ENCODE measurements around the gene RFTN1.
"Not testable (repeated sequence)": the region's sequence is repeated elsewhere in the genome, so short reads cannot be mapped to it uniquely, and the experiment has no call there.

The RFTN1 gene

DNA sequence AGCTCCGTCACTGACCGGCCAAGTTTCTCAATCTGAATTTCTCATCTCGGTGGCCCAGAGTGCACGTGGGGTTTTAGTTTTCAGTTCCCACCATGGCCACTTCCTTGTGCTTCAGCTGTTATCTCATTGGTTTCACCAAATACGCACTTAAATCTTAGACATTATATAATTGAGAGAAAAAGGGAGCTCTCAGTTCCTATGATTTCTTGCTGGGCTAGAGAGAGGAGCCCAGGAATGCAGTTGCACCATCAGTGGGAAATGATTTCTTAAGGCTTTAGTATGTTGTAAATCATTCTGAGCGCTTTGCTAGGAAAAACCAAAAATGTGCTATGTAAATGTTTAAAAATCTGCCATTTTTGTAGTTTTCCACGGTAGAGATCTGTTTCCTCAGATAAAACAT lies 195.3 kb downstream of the RFTN1 start:
- no peak for DNase-seq

DNA sequence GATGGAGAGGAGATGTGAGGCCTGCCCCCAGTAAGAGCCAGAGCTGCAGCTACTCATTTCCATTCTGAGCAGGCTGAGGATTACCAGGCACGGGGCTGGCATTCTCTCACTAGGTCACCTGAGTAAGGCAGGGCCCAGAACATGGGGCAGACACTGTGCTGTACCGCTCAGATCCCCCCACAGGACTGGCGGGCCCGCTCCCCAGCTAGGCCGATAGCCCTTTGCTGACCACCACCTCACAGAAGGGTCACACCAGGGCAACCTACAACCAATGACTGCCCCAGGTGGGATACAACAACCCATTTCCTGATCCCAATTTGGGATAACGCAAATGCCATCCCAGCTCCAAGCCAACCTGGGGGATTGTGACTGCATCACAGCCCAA lies 195.9 kb downstream of the RFTN1 start:
- DNase-seq, result no peak

DNA sequence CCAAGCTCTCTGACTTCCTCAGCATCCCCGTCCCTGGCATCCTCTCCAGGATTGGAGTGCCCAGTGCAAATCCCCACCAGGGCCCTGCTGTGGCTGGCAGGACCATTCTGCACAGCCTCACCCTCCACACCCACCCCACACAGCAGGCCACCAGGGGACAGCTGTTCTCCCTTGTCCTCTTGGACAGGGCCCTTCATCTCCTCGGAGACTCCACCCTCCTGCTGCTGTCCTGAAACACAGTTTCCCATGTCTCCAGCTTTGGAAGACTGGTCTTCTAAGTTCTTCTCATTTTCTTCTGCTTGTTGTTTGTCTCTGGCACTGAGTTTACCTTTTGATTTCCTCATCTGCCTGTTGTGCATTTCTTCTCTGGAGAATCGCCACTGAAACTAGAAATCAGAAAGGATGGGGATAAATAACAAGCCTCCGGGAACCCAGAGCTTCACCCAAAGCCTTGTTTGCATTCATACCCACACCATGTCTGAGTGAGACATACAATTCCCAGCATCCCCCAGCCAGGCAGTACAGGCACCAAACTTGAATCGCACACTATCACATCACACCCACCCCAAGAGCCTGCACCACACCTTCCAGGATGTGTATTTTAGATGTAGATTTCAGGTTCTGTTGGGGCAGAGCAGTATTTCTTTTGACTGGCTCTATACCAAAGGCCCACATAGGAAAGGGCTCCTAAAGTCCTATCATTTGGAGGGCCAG lies 196.5 kb downstream of the RFTN1 start:
- no peak for DNase-seq

DNA sequence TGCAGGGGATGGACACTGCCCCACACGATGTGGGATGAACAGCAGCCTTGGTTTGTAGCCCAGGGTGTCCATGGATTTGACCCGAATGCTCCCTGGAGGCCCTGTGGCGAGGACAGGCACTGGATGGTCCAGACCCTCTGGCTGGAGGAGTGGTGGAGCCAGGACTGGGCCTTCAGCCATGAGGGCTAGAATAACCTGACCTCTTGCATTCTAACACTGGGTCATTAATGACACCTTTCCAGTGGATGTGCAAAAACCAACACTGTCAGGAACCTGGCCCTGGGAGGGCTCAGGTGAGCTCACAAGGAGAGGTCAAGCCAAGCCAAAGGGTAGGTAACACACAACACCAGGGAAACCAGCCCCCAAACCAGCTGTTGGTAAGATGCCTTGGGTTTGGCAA lies 197.1 kb downstream of the RFTN1 start:
- DNase-seq, result no peak

DNA sequence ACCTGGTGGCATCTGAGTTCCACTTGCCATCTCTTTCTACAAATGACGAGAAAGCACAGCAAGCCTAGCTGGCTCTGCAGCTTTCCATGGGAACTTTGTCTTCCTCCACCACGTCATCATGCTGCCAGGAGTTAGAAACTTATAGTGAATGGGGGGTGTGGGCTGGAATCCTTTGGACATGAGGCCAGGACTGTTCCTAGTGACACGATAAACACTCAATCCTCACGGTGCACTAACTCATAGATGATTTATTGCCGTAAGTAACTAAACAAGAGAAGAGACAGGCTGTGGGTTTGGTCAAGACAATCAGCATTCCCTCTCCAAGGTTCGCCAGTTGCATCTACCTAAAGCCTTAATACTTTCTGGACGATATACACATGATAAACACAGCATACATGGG lies 197.9 kb downstream of the RFTN1 start:
- DNase-seq, result no peak

DNA sequence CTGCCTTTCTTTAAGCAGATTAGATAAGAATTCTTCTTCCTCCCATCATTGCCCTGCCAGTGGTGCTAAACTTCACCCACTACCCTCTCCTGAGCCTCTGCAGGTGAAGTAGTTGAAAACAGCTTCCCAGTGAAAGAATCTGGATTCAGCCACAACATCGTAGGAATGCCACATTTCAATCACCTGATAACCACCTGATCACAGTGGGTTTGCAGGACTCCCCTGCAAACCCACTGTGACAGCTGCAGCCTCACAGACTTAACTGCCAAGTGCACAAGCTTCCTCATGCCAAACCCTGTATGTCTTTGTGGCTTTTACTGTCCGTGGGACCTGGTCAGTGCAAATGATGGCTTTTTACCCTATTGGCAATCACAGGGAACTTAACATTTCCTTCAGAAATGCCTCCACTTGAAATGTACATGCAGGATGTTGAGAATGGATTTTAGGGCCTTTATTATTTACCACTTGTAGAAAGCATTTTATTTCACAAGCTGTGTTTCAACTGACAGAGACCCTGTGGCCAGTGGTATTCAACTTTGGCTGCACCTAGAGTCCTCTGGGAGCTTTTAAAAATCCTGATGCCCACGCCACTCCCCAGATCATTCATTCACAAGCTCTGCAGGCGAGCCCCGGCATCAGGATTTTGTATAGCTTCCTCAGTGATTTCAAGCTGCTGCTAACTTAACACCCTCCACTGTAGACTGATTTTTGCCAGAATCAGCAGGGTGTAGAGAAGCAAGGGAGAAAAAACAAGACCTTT lies 199.4 kb downstream of the RFTN1 start:
- DNase-seq, result no peak

DNA sequence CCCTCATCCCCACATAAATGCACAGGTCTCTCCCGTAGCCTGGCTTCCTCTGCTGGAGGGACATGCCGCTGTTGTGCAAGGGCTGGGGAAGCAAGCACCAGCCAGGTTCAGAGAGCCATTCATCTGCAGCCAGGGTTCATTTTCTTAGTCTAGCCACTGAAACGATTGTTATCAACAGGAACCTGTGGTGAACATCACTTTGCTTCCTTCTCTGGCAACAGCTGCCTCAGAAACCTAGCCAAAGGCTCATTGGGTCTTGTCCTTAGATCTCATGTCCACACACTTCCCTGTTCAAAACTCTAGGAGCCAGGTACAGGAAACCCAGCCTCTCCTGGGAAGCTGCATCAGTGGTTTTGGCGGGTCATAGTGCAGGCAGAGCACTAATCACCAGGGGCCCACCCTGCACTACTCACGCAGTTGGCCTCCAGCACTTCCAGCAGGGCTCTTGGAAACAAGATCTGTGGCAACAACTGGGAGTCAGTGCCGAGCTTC lies 201.5 kb downstream of the RFTN1 start:
- DNase-seq, result peak; percentile 32

DNA sequence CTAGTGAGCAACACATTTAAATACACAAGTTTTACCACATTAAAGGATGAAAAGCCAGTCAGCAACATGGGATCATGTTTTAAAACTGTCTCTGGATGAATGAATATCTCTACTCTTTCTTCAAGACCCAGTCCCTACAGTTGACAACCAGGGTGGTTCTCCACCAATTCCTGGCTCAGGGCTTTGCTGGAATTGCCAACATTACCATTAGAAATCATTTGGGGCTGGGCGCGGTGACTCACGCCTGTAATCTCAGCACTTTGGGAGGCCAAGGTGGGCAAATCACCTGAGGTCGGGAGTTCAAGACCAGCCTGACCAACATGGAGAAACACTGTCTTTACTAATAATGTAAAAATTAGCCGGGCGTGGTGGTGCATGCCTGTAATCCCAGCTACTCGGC lies 203.0 kb downstream of the RFTN1 start:
- not testable (repeated sequence) for DNase-seq

DNA sequence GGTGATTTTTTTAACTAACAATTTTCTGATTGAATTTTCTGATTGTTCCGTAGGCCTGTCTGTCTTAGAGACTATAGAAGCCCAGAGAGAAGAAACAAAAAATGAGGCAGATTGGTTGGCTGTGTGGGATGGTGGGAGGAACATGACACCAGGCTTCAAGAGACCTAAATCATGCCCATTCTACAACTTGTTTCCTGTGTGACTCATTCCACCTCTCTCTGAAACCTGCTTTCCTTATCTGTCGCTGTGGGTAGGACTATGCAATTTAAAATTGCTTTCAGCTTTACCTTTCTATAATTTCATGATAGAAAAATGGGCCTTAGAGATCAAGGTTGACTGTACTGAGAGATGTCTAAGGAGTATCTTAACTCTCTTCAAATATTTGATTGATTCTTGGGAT lies 203.9 kb downstream of the RFTN1 start:
- DNase-seq, result peak; percentile 52

DNA sequence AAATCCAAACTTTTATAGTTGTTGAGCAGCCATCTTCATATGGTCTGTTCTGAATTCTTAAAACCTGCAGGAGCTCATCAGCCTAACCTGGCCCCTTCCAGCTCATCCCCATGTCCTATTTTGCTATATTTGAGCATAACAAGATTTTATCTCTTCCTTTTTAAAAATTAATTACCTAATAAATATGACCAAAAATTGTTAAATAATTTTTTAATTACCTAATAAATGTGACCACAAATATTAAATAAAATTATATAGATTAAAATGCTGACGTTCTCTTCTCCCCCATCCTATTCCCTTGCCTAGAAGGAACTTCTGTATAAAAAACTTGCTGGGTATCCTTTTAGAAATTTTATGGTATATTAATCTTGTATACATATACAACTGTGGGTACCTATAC lies 204.8 kb downstream of the RFTN1 start:
- no peak for DNase-seq

DNA sequence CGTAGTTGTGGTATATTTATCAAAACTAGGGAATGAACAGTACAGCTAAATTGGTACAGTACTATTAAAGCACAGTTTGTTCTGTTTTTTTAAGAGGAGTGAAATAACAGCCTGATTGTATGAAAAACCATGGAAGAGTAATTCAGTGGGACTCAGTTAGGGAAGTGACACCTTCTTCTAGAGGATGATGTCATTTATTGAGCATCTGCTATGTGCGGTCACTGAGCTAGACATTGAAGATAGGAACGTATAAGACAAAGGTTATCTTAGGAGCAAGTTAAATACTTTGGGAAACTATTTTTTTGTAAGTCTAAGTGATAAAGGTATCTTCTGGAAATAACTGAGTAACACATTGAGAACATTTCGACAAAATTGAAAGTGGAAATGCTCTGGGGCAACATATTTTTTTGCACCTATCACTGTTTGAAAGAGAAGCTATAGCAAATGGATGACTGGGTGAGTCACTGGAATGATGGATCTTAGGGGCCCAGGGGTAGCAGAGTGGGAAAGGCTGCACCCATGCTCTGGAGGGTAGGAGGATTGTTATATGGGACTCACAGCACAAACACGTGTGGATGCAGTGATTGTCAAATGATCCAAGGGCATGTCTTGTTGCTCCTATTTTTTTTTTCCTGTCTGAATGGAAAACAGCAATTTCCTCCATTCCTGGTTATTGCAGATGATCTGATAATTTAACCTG lies 205.5 kb downstream of the RFTN1 start:
- DNase-seq, result no peak

DNA sequence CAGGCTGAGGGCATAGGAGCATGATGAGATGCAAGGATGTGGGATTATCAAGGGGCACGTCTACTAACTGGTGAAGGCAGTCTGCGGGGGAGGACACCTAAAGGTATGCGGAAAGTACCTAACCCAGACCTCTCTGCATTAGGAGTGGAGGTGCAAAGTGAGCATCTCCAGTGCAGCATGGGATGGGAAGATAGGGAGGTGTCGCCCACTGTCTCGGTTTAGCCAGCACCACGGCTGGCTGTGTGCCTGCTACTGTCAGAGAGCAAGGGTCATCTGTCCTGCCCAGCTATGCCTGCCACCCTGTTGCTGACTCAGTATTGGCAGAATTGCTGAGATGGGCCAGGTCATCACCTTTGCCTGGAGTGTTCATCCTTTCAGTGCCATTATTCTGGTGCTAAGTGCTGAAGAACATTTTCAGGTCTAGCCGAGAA lies 208.4 kb downstream of the RFTN1 start:
- DNase-seq, result peak; percentile 48

DNA sequence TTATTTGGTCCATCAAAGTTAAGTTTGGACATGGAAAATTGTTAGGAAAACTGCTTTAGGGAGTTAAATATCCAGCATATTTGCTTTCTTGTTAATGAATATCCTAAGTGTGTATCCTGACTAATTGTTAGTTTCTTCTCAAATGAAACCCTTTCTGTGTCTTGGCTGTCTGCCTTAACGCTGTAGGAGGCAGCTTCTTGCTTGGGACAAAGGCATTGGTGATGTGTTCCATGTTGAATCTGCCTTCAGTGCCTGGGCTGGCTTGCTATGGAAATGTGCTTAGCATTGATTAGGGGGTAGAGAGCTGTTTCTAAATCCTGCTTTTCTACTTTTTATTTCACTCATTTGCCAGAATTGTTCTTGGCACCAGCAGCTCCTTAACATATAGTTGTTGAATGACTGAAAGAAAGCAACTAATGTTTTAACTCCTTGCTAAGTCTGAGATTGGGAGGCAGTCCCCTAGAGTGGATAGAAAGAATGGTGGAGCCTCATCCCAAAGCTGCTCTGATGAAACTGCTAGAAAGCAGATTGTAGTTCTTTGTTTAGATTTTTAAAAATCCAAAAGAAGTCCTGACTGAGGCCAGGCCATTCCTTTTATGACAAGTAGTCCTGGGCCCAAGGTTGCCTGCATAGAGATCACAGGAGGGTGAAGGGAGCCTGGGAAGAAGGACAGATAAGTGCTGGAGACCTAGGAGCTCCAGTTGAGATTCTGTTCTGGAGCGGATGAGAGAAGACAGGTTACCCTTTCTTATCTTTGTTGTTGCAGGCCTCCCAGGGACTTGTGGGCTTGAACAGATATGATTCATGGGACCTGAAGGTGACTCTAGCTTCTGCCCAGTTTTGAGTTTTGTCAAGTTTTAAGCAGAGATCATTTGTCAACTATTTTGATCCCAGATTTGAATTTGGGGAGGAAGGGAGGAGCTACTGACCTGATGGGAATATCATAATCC lies 209.2 kb downstream of the RFTN1 start:
- no peak for DNase-seq

DNA sequence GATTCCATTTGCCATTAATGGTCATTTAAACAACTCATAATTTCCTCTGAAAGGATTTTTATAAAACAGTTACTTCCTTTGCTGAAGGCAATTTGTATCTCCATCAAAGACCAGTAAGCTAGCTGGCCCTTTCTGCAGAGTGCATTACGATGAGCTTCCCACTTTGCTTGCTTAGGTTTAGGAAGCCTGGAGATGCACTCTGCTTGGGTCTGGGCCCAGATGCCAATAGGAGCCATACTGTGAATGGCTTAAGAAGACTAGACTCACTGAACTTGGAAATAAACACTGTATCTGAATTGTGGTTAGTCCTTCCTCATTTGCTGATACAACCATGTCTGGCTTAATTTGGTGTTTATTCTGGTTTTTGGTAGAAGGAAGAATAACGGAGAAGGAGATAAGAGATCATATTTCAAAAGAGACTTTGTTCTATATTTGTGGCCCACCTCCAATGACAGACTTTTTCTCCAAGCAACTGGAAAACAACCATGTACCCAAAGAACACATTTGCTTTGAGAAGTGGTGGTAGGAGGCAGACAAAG lies 210.4 kb downstream of the RFTN1 start:
- DNase-seq, result no peak

DNA sequence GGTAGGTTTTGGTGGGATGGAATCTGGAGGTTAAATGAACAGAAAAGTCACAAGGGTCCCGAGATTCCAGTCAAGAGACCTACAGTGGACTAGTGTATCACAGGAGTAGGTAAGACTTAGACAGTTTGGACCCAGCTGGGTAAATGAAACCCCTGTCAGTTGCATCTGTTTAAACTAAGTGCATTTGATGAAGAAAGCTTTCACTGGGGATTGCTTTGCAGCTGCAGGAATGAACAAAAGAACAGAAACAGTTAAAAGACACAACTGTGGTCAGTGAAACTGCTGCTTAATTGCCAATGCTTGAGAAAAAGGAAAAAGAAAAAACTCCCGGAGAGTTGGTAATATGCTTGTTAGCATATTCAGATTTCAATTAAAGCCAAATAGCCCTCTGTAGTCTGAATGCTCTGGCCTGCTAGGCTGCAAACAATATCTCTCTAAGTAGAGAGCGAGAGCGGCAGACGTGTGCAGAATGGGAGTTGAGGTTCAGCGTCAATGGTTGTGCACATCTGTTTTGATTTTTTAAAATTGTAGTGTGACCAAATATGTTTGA lies 211.3 kb downstream of the RFTN1 start:
- no peak for DNase-seq

DNA sequence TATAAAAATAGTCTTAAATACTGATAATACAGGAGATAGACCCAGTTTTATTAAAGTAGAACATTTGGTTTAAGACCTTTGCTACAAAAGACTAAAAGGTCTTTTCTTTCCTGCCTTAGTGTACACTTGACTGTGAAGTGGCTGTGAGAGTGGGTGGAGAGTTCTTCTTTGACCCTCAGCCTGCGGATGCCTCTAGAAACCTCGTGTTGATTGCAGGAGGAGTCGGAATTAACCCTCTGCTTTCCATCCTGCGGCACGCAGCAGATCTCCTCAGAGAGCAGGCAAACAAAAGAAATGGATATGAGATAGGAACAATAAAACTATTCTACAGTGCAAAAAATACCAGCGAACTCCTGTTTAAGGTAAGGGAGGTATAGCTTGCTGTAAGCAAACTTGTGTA lies 212.0 kb downstream of the RFTN1 start:
- DNase-seq, result no peak

DNA sequence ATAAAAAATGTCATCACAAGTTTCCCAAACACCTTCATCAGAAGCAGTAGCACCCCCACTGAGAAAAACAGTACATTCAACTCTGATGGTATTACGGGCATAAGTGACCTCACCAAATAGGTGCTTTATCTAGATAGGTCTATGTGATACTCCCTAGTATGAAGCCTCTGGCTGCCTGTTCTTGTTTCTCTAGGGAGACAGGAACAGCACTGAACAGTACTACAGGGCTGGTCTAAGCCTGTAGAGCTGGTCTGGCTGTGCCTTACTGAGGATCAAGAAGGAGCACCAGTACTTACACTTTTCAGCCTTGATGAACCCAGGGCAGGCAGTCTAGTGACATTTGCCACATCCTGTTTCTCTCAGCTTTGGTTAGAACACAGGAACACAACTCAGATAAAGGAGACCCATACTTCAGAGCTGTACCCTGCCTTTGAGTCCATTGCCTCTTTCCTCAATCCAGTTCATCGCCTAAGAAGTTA lies 212.6 kb downstream of the RFTN1 start:
- DNase-seq, result peak; percentile 36

DNA sequence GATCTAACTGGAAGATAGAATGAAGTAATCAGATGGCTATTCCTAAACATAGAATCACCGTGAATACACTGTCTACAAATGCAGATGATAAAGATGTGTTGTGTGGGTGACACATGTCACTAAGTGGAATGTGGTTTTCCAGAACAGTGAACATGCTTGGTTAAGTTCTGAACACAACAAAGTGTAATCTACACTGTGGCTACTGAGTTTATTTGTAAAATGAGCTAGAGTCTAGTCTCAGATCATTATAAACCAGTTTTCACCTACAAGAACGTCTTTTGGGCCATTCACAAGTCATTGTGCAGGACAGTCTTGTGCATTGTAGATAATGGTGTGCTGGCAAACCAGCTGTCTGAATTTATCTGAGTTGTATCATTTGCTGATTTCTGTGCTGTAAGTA lies 213.2 kb downstream of the RFTN1 start:
- no peak for DNase-seq

DNA sequence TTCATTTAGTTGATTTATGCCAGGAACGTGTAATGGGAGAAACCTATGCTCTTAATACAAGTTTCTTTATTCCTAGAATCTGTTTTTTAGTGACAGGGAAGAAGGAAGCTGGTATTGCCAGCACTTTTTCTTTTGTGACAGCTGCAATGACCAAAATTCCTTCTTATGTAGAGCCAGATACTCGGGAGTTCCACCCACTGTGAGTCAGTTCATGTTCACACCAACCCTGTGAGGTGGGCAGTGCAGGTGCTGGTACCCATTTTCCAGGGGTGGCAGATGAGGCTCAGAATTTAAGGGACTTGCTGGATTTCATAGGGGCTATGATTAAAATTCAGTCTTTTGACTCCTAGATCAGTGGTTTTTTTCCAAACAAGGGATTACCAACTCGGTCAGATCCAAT lies 213.8 kb downstream of the RFTN1 start:
- DNase-seq, result no peak

DNA sequence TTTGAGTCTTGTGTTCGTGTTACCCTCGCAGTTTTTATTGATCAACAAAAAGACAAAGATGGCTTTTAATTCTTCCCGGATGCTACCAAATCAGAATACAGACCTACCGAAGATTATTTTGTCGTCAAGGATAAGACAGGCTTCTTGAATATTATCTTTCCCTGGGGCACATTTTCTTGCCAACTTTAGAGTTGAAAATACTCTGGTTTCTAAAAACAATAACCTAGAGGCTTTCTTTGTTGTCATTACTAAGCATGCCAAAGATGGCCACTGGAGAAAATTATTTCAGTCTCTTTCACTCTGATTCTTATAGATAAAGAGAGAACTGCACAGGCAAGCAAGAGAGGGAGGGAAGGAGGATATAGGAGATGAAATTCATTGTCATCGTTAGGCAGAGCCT lies 214.6 kb downstream of the RFTN1 start:
- DNase-seq, result no peak

DNA sequence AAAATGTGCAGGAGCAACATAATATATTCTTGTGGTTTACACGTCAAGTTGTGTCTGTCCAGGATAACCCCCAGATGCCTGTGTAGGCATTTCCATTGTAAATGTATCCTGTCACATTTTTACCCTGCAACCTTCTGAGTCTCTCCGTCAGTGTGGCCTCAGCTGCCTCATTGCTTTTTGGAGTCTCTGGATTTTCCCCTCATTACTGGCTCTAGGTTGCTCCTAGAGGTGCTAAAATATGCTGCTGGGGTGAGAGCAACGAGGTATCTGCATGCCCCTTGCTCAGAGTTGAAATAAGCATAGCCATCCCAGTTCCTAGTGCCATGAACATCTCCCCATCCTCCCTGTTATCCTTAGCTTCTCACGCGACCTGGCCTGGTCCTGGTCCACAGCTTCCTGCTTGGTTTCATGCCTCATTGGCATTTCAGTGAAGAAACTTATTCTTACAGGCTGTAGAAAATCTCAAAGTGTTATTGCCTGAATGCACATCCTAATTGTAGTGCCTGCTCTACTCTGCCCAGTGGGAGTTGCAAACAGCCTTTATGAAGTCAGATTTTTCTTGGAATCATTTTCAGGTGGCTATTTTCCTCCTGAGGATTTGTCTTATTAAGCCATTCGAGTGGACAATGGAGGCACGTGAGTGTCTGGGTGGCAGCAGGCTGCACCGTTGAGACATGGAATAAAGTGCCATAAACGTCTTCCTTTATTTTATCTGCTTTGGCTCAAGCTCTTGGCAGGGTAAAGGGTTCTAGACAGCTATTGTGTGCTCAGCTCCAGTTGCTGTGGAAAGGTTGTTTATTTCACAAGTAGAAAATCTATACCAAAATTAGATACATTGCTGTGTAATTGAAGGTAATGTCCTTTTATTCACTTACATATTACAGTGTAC lies 215.3 kb downstream of the RFTN1 start:
- DNase-seq, result no peak
